ENCODE data around the gene CRYBA1. TPM values are rescaled to one million over a fixed set of nuclear protein-coding genes. Genes with fewer than 3 reads are reported as not detected.

Gene CRYBA1
- polyA plus RNA-seq, 3 donors: not detected

DNA sequence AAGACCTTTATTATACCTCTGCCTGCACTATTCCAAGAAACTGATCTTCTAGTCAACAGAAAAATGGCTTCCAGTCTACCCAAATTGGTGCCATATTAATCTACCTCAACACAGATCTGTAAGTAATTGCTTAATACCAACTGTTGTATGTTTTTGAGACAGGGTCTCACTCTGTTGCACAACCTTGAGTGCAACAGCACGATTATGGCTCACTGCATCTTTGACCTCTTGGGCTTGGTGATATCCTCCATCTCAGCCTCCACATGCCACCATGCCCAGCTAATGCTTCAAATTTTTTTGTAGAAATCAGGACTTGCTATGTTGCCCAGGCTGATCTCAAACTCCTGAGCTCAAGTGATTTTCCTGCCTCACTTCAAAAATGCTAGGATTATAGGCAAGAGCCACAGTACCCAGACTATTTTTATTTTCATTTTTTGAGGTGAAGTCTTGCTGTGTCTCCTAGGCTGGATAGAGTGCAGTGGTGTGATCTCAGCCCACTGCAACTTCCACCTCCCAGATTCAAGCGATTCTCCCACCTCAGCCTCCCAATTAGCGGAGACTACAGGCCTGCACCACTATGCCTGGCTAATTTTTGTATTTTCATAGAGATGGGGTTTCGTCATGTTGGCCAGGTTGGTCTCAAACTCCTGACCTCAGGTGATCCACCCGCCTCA is 32.9 kb downstream of the CRYBA1 start:
- TF ChIP-seq, protein P1, sequence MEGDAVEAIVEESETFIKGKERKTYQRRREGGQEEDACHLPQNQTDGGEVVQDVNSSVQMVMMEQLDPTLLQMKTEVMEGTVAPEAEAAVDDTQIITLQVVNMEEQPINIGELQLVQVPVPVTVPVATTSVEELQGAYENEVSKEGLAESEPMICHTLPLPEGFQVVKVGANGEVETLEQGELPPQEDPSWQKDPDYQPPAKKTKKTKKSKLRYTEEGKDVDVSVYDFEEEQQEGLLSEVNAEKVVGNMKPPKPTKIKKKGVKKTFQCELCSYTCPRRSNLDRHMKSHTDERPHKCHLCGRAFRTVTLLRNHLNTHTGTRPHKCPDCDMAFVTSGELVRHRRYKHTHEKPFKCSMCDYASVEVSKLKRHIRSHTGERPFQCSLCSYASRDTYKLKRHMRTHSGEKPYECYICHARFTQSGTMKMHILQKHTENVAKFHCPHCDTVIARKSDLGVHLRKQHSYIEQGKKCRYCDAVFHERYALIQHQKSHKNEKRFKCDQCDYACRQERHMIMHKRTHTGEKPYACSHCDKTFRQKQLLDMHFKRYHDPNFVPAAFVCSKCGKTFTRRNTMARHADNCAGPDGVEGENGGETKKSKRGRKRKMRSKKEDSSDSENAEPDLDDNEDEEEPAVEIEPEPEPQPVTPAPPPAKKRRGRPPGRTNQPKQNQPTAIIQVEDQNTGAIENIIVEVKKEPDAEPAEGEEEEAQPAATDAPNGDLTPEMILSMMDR (IDR thresholded peaks at IDR 0.05): no peak
- Mint-ChIP-seq H3K27me3 (ENCODE audit: low read depth in 3 of 3) (no peaks in the 10 kb centered on the region), H3K9me3 (peaks cover 0 to 6% (median 0%) of the 10 kb centered on the region in 7 donors), H3K4me3 (no peak overlapping the region), H3K4me1 (peaks cover 37% of the 10 kb centered on the region), H3K36me3 (peaks cover 53 to 82% of the 10 kb centered on the region in 2 donors), H3K27ac (peak overlapping the region in 2 of 7 donors; percentile 38 to 73)
- H3K9ac ChIP-seq (ENCODE audit: insufficient read depth, low read length, poor library complexity, severe bottlenecking): no peak overlapping the region
- H3K27me3 ChIP-seq (ENCODE audit: control insufficient read depth in 2 of 2, insufficient read depth in 2 of 2, low read length in 2 of 2): no peaks in the 10 kb centered on the region
- no peak overlapping the region for H3K4me3 ChIP-seq (replicated peaks in 1 of 3; ENCODE audit: low read depth in 2 of 3, low read length in 3 of 3)
- DNase-seq: no peak
- peaks cover 43 to 84% of the 10 kb centered on the region in 2 donors for H3K36me3 ChIP-seq (replicated peaks in 1 of 2; ENCODE audit: control insufficient read depth in 1 of 2, insufficient read depth in 2 of 2, low read length in 2 of 2)
- WGBS (ENCODE audit: insufficient coverage): 69% methylated on average over 2 of the region's 5 CpGs
- peaks cover 100% of the 10 kb centered on the region for H3K79me2 ChIP-seq (ENCODE audit: insufficient read depth, low read length)
- no peaks in the 10 kb centered on the region for H3K4me1 ChIP-seq (ENCODE audit: control insufficient read depth in 1 of 2, insufficient read depth in 2 of 2, low read length in 2 of 2)
- intact Hi-C loops (cut with micrococcal nuclease): no loop called here
- H3K4me2 ChIP-seq (replicated peaks; ENCODE audit: extremely low read depth, low read length, poor library complexity, severe bottlenecking): no peak overlapping the region
- peak overlapping the region in 1 of 2 donors; percentile 22 for H3K27ac ChIP-seq (ENCODE audit: low read depth in 1 of 2, low read length in 2 of 2)
- peaks cover 100% of the 10 kb centered on the region for H4K20me1 ChIP-seq (ENCODE audit: insufficient read depth, low read length)
- H3K9me3 ChIP-seq (replicated peaks in 1 of 2; ENCODE audit: control insufficient read depth in 1 of 2, insufficient read depth in 1 of 2, low read length in 2 of 2): no peaks in the 10 kb centered on the region
- H2AFZ ChIP-seq (ENCODE audit: insufficient read depth, low read depth, low read length, poor library complexity, severe bottlenecking): no peak overlapping the region

DNA sequence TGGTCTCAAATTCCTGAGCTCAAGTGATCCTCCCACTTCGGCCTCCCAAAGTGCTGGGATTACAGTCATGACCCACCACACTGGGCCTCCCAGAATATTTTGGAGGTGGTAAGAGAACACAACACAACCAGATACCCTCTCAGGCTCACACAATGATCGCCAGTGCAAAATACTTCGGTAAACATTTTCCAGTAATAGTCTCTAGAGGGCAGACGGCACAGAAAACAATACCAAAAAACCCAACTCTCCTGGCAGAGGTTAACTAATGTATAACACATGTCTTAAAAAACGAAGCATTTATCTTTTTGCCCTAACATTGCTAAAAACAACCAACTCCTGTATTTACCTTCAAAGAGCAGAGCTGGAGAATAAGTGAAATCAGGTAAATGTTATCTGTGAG is 36.8 kb downstream of the CRYBA1 start:
- Histone ChIP-seq H3K4me3 (replicated peaks in 1 of 3; ENCODE audit: low read depth in 2 of 3, low read length in 3 of 3) (no peak overlapping the region), H3K9me3 (replicated peaks in 1 of 2; ENCODE audit: control insufficient read depth in 1 of 2, insufficient read depth in 1 of 2, low read length in 2 of 2) (no peaks in the 10 kb centered on the region), H3K27me3 (ENCODE audit: control insufficient read depth in 2 of 2, insufficient read depth in 2 of 2, low read length in 2 of 2) (no peaks in the 10 kb centered on the region), H3K79me2 (ENCODE audit: insufficient read depth, low read length) (peaks cover 100% of the 10 kb centered on the region), H3K4me2 (replicated peaks; ENCODE audit: extremely low read depth, low read length, poor library complexity, severe bottlenecking) (no peak overlapping the region), H3K4me1 (ENCODE audit: control insufficient read depth in 1 of 2, insufficient read depth in 2 of 2, low read length in 2 of 2) (no peaks in the 10 kb centered on the region), H4K20me1 (ENCODE audit: insufficient read depth, low read length) (peaks cover 100% of the 10 kb centered on the region), H3K36me3 (replicated peaks in 1 of 2; ENCODE audit: control insufficient read depth in 1 of 2, insufficient read depth in 2 of 2, low read length in 2 of 2) (peaks cover 59 to 90% of the 10 kb centered on the region in 2 donors), H2AFZ (ENCODE audit: insufficient read depth, low read depth, low read length, poor library complexity, severe bottlenecking) (no peak overlapping the region), H3K27ac (ENCODE audit: low read depth in 1 of 2, low read length in 2 of 2) (peak overlapping the region in 1 of 2 donors; percentile 31), H3K9ac (ENCODE audit: insufficient read depth, low read length, poor library complexity, severe bottlenecking) (no peak overlapping the region)
- Mint-ChIP-seq H3K4me3 (no peak overlapping the region), H3K9me3 (peaks cover 0 to 6% (median 0%) of the 10 kb centered on the region in 7 donors), H3K27ac (peak overlapping the region in 4 of 7 donors; percentile 7 to 67 (median 20)), H3K27me3 (ENCODE audit: low read depth in 3 of 3) (no peaks in the 10 kb centered on the region), H3K36me3 (peaks cover 65 to 85% of the 10 kb centered on the region in 2 donors), H3K4me1 (peaks cover 28% of the 10 kb centered on the region)
- intact Hi-C loops (cut with micrococcal nuclease): no loop called here
- TF ChIP-seq, protein P1 (IDR thresholded peaks at IDR 0.05): no peak
- no peak for DNase-seq
- 81% methylated on average over 3 of the region's 5 CpGs for WGBS (ENCODE audit: insufficient coverage)

Data from CD14-positive monocyte (primary cell).